HepG2 (cell line): ENCODE data around the gene TRMT2A. TPM values are rescaled to one million over a fixed set of nuclear protein-coding genes. Genes with fewer than 3 reads are reported as not detected.

ENCODE experiments used
- ATAC-seq: fragments of 200-7000 bp; cut with Tn5 transposase; 3 replicates; pipeline ENCODE4 v1.9.1; 2020; ENCODE audit warnings: mild to moderate bottlenecking, moderate library complexity
- BruUV-seq: library from RNA; stranded (reverse); fragments of 400-500 nt; replicated peaks from 2 replicates; lab custom pipeline; 2021; lab: Mats Ljungman, UMichigan
- CTCF ChIA-PET: fragments of 300-600 bp; formaldehyde crosslinking; extraction: SDS; loops from one replicate; lab custom pipeline; 2021; ENCODE audit warnings: low total read pairs, inconsistent platforms, low intra/inter-chr PET ratio; lab: Yijun Ruan, JAX
- POLR2A ChIA-PET: fragments of 350-600 bp; sonication (Branson Sonifier 250); formaldehyde crosslinking; loops from one replicate; lab custom pipeline; 2020; ENCODE audit warnings: antibody characterized with exemption, inconsistent platforms; lab: Yijun Ruan, JAX
- DNase-seq: peaks from one replicate; pipeline ENCODE4 v3.0.0-alpha.2; 2015; ENCODE audit warnings: low spot score
- FAIRE-seq: peaks from 3 replicates; lab custom pipeline; 2011; peaks lifted over from hg19 to GRCh38; lab: Jason Lieb, UNC
- H2AFZ ChIP-seq: one replicate; pipeline ENCODE4 v1.6.1; 2011; ENCODE audit warnings: low read length, inconsistent platforms
- H3K27ac ChIP-seq: fragments of 300-600 bp; 3 replicates; pipeline ENCODE4 v1.8.0; 2011; ENCODE audit warnings: mixed run types, mild to moderate bottlenecking, mixed read lengths, low read length, inconsistent platforms; ENCODE audit not compliant: insufficient read depth; ENCODE audit errors: extremely low read length
- H3K27me3 ChIP-seq, 2 experiments: fragments of 200-600 bp in 1 of 2; 2 replicates in 1 of 2; 3 replicates in 1 of 2; pipeline versions ENCODE4 v1.6.0 to v1.8.0; 2011; ENCODE audit warnings: low read length in 2 of 2, mild to moderate bottlenecking in 2 of 2, moderate library complexity in 2 of 2, inconsistent platforms in 1 of 2; ENCODE audit not compliant: insufficient read depth in 2 of 2, control insufficient read depth in 1 of 2
- H3K36me3 ChIP-seq, 2 experiments: fragments of 200-600 bp in 1 of 2; replicated peaks in 1 of 2; 2 replicates in 1 of 2; 3 replicates in 1 of 2; pipeline versions ENCODE4 v1.5.1 to v1.8.0; 2011; ENCODE audit warnings: low read length in 2 of 2, inconsistent platforms in 1 of 2; ENCODE audit not compliant: insufficient read depth in 2 of 2, control insufficient read depth in 1 of 2
- H3K4me1 ChIP-seq: 2 replicates; pipeline ENCODE4 v1.5.1; 2012; ENCODE audit warnings: low read length, inconsistent platforms; ENCODE audit not compliant: insufficient read depth
- H3K4me2 ChIP-seq: 2 replicates; pipeline ENCODE4 v1.6.0; 2011; ENCODE audit warnings: low read depth, low read length, inconsistent platforms
- H3K4me3 ChIP-seq, 3 experiments: fragments of 200-600 bp in 1 of 3; sonication (generic), shearing (Covaris generic) in 1 of 3; replicated peaks in 1 of 3; 2 replicates each; pipeline ENCODE4 v1.5.1; 2011 to 2016; ENCODE audit warnings: low read length in 3 of 3, inconsistent platforms in 2 of 3, low read depth in 2 of 3, mild to moderate bottlenecking in 2 of 3, control low read depth in 1 of 3, mixed read lengths in 1 of 3; ENCODE audit not compliant: insufficient read depth in 1 of 3
- H3K79me2 ChIP-seq: one replicate; pipeline ENCODE4 v1.6.1; 2011; ENCODE audit warnings: low read length, inconsistent platforms; ENCODE audit not compliant: insufficient read depth
- H3K9ac ChIP-seq: 2 replicates; pipeline ENCODE4 v1.6.0; 2011; ENCODE audit warnings: mild to moderate bottlenecking, low read depth, low read length, inconsistent platforms; ENCODE audit not compliant: insufficient read depth
- H3K9me3 ChIP-seq: 2 replicates; pipeline ENCODE4 v1.5.1; 2012; ENCODE audit warnings: mild to moderate bottlenecking, low read length
- H4K20me1 ChIP-seq: 2 replicates; pipeline ENCODE4 v1.6.0; 2011; ENCODE audit warnings: inconsistent platforms, mild to moderate bottlenecking, low read length, moderate library complexity; ENCODE audit not compliant: insufficient read depth
- ADNP ChIP-seq: sonication (generic); formaldehyde crosslinking; IDR thresholded peaks from 2 replicates; pipeline ENCODE4 v1.4.0; 2020; ENCODE audit warnings: missing genetic modification reagents
- CBX1 ChIP-seq: IDR thresholded peaks from one replicate; pipeline ENCODE4 v1.6.1; 2016; ENCODE audit warnings: antibody characterized with exemption, low read depth
- ETV6 ChIP-seq: sonication (generic); formaldehyde crosslinking; conservative IDR thresholded peaks from 2 replicates; pipeline ENCODE4 v1.4.0; 2020; ENCODE audit warnings: missing genetic modification reagents
- HOXD1 ChIP-seq: sonication (generic); formaldehyde crosslinking; IDR thresholded peaks from 2 replicates; pipeline ENCODE4 v1.5.0; 2020; ENCODE audit warnings: missing genetic modification reagents
- KAT2B ChIP-seq: fragments of 150-350 bp; IDR thresholded peaks from 2 replicates; pipeline ENCODE4 v1.6.1; 2014; ENCODE audit warnings: low read depth, low read length, borderline replicate concordance
- MAX ChIP-seq: IDR thresholded peaks from 2 replicates; pipeline ENCODE4 v1.6.1; 2012; ENCODE audit warnings: inconsistent platforms
- POLR2A ChIP-seq, 2 experiments: IDR thresholded peaks; 2 replicates each; pipeline ENCODE4 v1.6.1; 2011; ENCODE audit warnings: low read depth in 2 of 2, low read length in 2 of 2, mild to moderate bottlenecking in 1 of 2, moderate library complexity in 1 of 2; ENCODE audit not compliant: insufficient read depth in 1 of 2
- TCF7L2 ChIP-seq: IDR thresholded peaks from 2 replicates; pipeline ENCODE4 v1.6.1; 2011; ENCODE audit warnings: mild to moderate bottlenecking, low read depth, low read length, moderate library complexity
- ZNF761 ChIP-seq: sonication (generic); formaldehyde crosslinking; conservative IDR thresholded peaks from 2 replicates; pipeline ENCODE4 v1.4.0; 2020; ENCODE audit warnings: mild to moderate bottlenecking, missing genetic modification reagents
- WGBS: methylation state at CpG from one replicate; pipeline ENCODE4 v1.1.6; 2017; ENCODE audit warnings: low lambda C conversion rate; 5-methylcytosine and 5-hydroxymethylcytosine counted together
- in situ Hi-C: cut with HindIII; loops from 2 replicates; pipeline ENCODE4 v1.10.0; 2017; ENCODE audit warnings: low pct_unique_long_range_greater_than_20kb; ENCODE audit not compliant: extremely low pct_ligation_motif_present
- intact Hi-C: fragments of 100-400 bp; cut with micrococcal nuclease; formaldehyde crosslinking; loops from one replicate; pipeline ENCODE4 v1.10.0; 2022; ENCODE audit not compliant: unreplicated experiment
- polyA plus RNA-seq, 8 experiments: library from polyadenylated mRNA; depleted of rRNA in 3 of 8; stranded (reverse) in 7 of 8; unstranded in 1 of 8; fragments of >200 nt; fragmentation: Illumina TruSeq in 4 of 8; extraction: Trizol in 4 of 8; gene quantifications; 2 replicates each; pipeline versions ENCODE4 v1.2.1 to v1.2.3, GENCODE V29; 2011 to 2016; ENCODE audit warnings: low read depth in 4 of 8, missing spikeins in 1 of 8, mixed read lengths in 1 of 8; ENCODE audit not compliant: insufficient read depth in 1 of 8
- total RNA-seq, 5 experiments: library from RNA; depleted of rRNA; stranded (reverse); fragments of >200 nt; fragmentation: Illumina TruSeq; extraction: Trizol; gene quantifications; 2 replicates each; pipeline ENCODE4 v1.2.3, GENCODE V29; 2016; ENCODE audit warnings: low read depth in 1 of 5
- TF ChIP-seq, protein P1 (sequence below): sonication (generic); formaldehyde crosslinking; IDR thresholded peaks from 2 replicates; pipeline ENCODE4 v1.5.0; 2020; ENCODE audit warnings: missing genetic modification reagents, mild to moderate bottlenecking, borderline replicate concordance

The TRMT2A gene
- total and polyA plus RNA-seq, 2 of the 13 experiments (the other 11 are each of a cell fraction or from before 2014, with no cell fraction given) = 24.0 to 30.3 TPM

GRCh38 chr22:20093418-20094196, 23.4 kb downstream of the TRMT2A start (continued):
- TF ChIP-seq HOXD1 (no peak), KAT2B (no peak), TCF7L2 (no peak)

DNA sequence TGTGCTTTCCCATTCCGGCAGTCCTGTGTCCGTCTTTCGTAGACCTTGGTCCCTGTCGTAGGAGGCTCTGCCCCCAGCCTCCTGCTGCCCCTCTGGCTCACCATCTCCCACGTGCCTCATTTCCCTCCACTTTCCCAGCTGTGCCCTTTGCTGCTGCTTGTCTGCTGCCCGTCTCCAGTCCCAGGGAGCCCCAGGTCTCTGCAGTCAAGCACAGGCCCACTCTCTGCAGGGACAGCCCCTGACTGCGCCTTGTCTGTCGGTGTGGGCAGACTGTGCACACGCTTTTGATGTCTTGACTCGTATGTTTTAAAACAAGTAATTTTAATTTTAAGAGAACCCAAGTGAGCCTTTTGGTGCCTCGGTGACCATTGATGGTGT, 24.6 kb downstream of the TRMT2A start:
- H3K4me1 ChIP-seq = no peaks in the 10 kb centered on the region
- POLR2A ChIA-PET = no interaction called here
- ATAC-seq = no peak
- CTCF ChIA-PET = no interaction called here
- in situ Hi-C loops = no loop called here
- no peak for TF ChIP-seq CBX1
- no peak for TF ChIP-seq MAX
- TF ChIP-seq, protein P1, sequence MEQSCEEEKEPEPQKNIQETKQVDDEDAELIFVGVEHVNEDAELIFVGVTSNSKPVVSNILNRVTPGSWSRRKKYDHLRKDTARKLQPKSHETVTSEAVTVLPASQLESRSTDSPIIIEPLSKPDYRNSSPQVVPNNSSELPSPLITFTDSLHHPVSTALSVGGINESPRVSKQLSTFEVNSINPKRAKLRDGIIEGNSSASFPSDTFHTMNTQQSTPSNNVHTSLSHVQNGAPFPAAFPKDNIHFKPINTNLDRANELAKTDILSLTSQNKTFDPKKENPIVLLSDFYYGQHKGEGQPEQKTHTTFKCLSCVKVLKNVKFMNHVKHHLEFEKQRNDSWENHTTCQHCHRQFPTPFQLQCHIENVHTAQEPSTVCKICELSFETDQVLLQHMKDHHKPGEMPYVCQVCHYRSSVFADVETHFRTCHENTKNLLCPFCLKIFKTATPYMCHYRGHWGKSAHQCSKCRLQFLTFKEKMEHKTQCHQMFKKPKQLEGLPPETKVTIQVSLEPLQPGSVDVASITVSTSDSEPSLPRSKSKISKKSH (CRISPR knock-in tag) = no peak
- TF ChIP-seq ETV6 (CRISPR knock-in tag) = no peak
- TF ChIP-seq ADNP (CRISPR knock-in tag) = no peak
- TF ChIP-seq POLR2A (IDR thresholded peaks at IDR 0.05; ENCODE audit: insufficient read depth in 1 of 2, low read depth in 2 of 2, low read length in 2 of 2) = no peak
- no peak for TF ChIP-seq ZNF761 (CRISPR knock-in tag)
- TF ChIP-seq, all 625 proteins: peak for 0
- no peak for FAIRE-seq
- no peaks in the 10 kb centered on the region for H3K9me3 ChIP-seq
- DNase-seq = no peak
- no peak overlapping the region for H2AFZ ChIP-seq
- peaks cover 57 to 97% of the 10 kb centered on the region in 2 experiments for H3K36me3 ChIP-seq
- no peak overlapping the region for H3K9ac ChIP-seq
- no peaks in the 10 kb centered on the region for H3K27me3 ChIP-seq
- peaks cover 7% of the 10 kb centered on the region for H3K79me2 ChIP-seq
- WGBS = 97% methylated on average over 11 of the region's 11 CpGs
- H3K4me3 ChIP-seq = no peak overlapping the region
- H4K20me1 ChIP-seq = no peaks in the 10 kb centered on the region
- intact Hi-C loops = no loop called here
- no peak overlapping the region for H3K27ac ChIP-seq
- no peak overlapping the region for H3K4me2 ChIP-seq
- BruUV-seq = no TSS peak
